ENCODE data around the gene ATXN7L2.

The ATXN7L2 gene

GRCh38 chr1:109521002-109521951 lies 37.6 kb downstream of the ATXN7L2 start:
- no peak for DNase-seq (ENCODE audit: extremely low read depth in 1 of 2, low read depth in 1 of 2)

DNA sequence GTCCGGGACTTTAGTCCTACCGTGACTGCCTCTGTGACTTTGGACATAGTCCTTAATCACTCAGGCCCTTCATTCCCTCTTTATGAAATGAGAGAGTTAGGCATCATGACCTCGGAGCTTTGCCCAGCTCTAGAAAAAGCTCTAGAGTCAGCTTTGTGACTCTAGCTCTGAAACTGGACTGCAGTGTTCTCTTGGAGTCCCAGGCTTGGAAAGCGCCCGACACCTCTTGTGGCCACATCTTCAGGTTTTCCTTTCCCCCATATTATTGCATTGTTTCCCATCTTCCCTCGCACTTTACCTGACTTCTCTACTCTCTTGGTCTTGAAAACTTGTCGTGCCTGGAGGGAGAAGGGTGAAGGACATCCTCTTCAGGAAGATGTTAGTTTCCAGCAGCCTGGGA lies 38.3 kb downstream of the ATXN7L2 start:
- DNase-seq (ENCODE audit: extremely low read depth in 1 of 2, low read depth in 1 of 2), result no peak

GRCh38 chr1:109523706-109524105 lies 40.0 kb downstream of the ATXN7L2 start:
- no peak for DNase-seq (ENCODE audit: extremely low read depth in 1 of 2, low read depth in 1 of 2)

GRCh38 chr1:109527098-109527811 lies 43.5 kb downstream of the ATXN7L2 start:
- no peak for DNase-seq (ENCODE audit: extremely low read depth in 1 of 2, low read depth in 1 of 2)

GRCh38 chr1:109527846-109528695 lies 44.4 kb downstream of the ATXN7L2 start:
- DNase-seq (ENCODE audit: extremely low read depth in 1 of 2, low read depth in 1 of 2), result no peak

DNA sequence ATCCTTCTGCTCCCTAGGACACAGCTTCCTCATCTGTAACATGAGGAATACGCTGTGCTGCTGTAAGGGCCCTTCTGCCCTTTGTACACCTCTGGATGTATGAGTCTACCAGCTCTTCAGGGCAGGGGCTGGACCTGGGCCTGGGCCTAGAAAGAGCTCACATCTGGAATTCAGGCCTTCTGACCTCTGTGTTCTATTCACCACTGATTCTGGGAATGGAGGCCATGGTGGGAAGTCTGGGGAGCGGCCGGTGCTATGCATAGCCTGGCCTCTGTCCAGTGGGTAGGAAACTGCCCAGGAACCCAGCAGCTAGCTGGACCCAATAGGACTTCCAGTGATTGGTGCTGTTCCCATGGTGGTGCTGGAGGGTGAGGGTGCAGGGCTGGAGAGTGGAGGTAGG lies 45.0 kb downstream of the ATXN7L2 start:
- no peak for DNase-seq (ENCODE audit: extremely low read depth in 1 of 2, low read depth in 1 of 2)

GRCh38 chr1:109529881-109530456 lies 46.3 kb downstream of the ATXN7L2 start:
- no peak for DNase-seq (ENCODE audit: extremely low read depth in 1 of 2, low read depth in 1 of 2)

GRCh38 chr1:109530457-109531087 lies 46.9 kb downstream of the ATXN7L2 start:
- DNase-seq (ENCODE audit: extremely low read depth in 1 of 2, low read depth in 1 of 2), result no peak

GRCh38 chr1:109531380-109531779 lies 47.7 kb downstream of the ATXN7L2 start:
- no peak for DNase-seq (ENCODE audit: extremely low read depth in 1 of 2, low read depth in 1 of 2)

DNA sequence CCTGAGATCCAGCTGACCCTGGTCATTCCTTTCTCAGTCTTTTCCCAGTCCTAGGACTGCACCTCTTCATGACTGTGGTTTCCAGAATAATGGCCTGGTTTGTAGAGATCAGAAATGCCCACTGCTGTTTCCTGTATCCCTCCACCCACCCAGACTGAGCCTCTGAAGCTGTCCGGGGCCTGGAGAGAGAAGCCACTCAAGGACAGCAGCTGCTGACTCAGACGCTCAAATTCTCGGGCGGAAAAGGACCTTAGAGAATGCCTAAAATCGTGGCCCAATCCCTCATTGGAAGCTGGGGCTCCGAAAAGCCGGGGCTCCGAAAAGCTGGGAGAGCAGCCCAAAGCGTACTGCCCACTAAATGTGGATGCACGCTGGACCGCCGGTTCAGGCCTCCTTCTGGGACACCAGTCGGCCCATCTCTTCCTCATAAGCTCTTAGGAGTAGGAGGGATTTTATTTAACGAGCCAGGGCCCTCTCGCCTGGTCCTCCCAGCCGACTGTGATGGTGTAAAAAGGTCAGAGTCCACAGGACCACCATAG lies 48.2 kb downstream of the ATXN7L2 start:
- no peak for DNase-seq (ENCODE audit: extremely low read depth in 1 of 2, low read depth in 1 of 2)

- peak; percentile 83 to 84 for DNase-seq (ENCODE audit: extremely low read depth in 1 of 2, low read depth in 1 of 2)
Measured at GRCh38 chr1:109532365-109533136, 48.8 kb downstream of the ATXN7L2 start.

- DNase-seq (ENCODE audit: extremely low read depth in 1 of 2, low read depth in 1 of 2), result no peak
Measured at GRCh38 chr1:109534307-109534858, 50.7 kb downstream of the ATXN7L2 start.

GRCh38 chr1:109535481-109535880 lies 51.8 kb downstream of the ATXN7L2 start:
- no peak for DNase-seq (ENCODE audit: extremely low read depth in 1 of 2, low read depth in 1 of 2)

- DNase-seq (ENCODE audit: extremely low read depth in 1 of 2, low read depth in 1 of 2), result no peak
Measured at GRCh38 chr1:109535971-109536491, 52.3 kb downstream of the ATXN7L2 start.

DNA sequence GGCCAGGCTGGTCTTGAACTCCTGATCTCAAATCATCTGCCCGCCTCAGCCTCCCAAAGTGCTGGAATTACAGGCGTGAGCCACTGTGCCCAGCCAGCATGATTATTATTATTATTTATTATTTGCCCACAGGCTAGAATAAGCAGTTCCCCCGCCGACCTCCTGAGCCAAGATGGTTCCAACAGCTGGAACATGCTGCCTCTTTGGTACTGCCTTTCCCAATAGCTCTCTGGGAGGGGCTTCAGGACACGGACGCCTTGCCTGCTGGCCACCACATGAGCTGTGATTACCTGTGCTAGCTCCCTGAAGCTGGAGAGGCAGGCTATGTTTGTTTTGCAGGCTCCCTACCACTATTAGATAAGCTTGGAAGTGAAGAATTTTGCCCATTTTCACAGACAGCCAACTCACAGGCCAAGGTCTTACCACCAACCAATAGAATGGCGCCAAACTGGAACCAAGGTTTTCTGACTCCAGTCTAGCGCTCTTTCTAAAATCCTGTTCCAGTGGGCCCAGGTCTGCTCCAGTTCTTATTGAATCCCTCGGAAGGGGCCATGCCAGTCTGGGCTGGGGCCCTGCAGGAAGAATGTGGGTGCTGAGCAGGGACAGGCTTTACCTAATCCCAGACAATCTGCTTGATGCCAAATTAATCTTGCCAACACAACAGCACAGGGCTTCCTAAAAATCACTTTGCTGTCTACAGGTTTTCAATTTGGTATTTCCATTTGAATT lies 53.9 kb downstream of the ATXN7L2 start:
- no peak for DNase-seq (ENCODE audit: extremely low read depth in 1 of 2, low read depth in 1 of 2)

GRCh38 chr1:109538827-109539555 lies 55.3 kb downstream of the ATXN7L2 start:
- no peak for DNase-seq (ENCODE audit: extremely low read depth in 1 of 2, low read depth in 1 of 2)

- DNase-seq (ENCODE audit: extremely low read depth in 1 of 2, low read depth in 1 of 2), result no peak
Measured at GRCh38 chr1:109539676-109540075, 56.0 kb downstream of the ATXN7L2 start, which contains the start of gene GPR61. GPR61 (plus strand) TSS chr1:109539872; CDS start chr1:109543023, 3,151 bp downstream.
